ENCODE measurements around the gene MON2.
"Not testable (repeated sequence)": the region's sequence is repeated elsewhere in the genome, so short reads cannot be mapped to it uniquely, and the experiment has no call there.

GRCh38 chr12:62461171-62461837 lies 5.3 kb upstream of the MON2 start:
- TF ChIP-seq CTCF (conservative IDR thresholded peaks at IDR 0.05 in 1 of 2, IDR thresholded peaks at IDR 0.05 in 1 of 2; ENCODE audit: extremely low read depth in 1 of 2, insufficient read depth in 1 of 2, low read depth in 1 of 2, low read length in 2 of 2); EZH2 (IDR thresholded peaks at IDR 0.05; ENCODE audit: borderline replicate concordance, low read length): not testable (repeated sequence)
